Hepatocyte (in vitro differentiated cells): ENCODE measurements around the gene DENND1A. TPM values are rescaled to one million over a fixed set of nuclear protein-coding genes. Genes with fewer than 3 reads are reported as not detected.
A peak's percentile ranks its signal among the peaks of the same experiment; 100 is the strongest.
"Not testable (repeated sequence)": the region's sequence is repeated elsewhere in the genome, so short reads cannot be mapped to it uniquely, and the experiment has no call there.

ENCODE experiments used
- DNase-seq: peaks from one replicate; pipeline ENCODE4 v3.0.0-alpha.2; 2016; ENCODE audit warnings: low spot score
- H2AFZ ChIP-seq: fragments of 200-600 bp; sonication (generic); 2 replicates; pipeline ENCODE4 v1.6.0; 2016; ENCODE audit warnings: antibody characterized with exemption, mild to moderate bottlenecking
- H3K27ac ChIP-seq: fragments of 200-600 bp; sonication (generic); 2 replicates; pipeline ENCODE4 v1.5.1; 2016; ENCODE audit warnings: mild to moderate bottlenecking
- H3K27me3 ChIP-seq: fragments of 200-600 bp; sonication (generic); 2 replicates; pipeline ENCODE4 v1.6.1; 2016
- H3K36me3 ChIP-seq: fragments of 200-600 bp; sonication (generic); replicated peaks from 2 replicates; pipeline ENCODE4 v1.5.1; 2016; ENCODE audit warnings: low read depth; ENCODE audit not compliant: insufficient read depth
- H3K4me1 ChIP-seq: fragments of 200-600 bp; sonication (generic); 2 replicates; pipeline ENCODE4 v1.5.1; 2016; ENCODE audit warnings: mild to moderate bottlenecking, moderate library complexity; ENCODE audit not compliant: insufficient read depth
- H3K4me2 ChIP-seq: fragments of 200-600 bp; sonication (generic); 2 replicates; pipeline ENCODE4 v1.6.0; 2016
- H3K4me3 ChIP-seq: fragments of 200-600 bp; sonication (generic); 2 replicates; pipeline ENCODE4 v1.5.1; 2016; ENCODE audit warnings: mild to moderate bottlenecking
- H3K79me2 ChIP-seq: fragments of 200-600 bp; sonication (generic); 2 replicates; pipeline ENCODE4 v1.6.0; 2017; ENCODE audit warnings: mild to moderate bottlenecking
- H3K9me2 ChIP-seq: fragments of 200-600 bp; sonication (generic); replicated peaks from 2 replicates; pipeline ENCODE4 v1.6.0; 2017; ENCODE audit warnings: mild to moderate bottlenecking; ENCODE audit not compliant: insufficient read depth
- H3K9me3 ChIP-seq: fragments of 200-600 bp; sonication (generic); 2 replicates; pipeline ENCODE4 v1.5.1; 2016; ENCODE audit warnings: low read depth, mild to moderate bottlenecking
- H4K20me1 ChIP-seq: fragments of 200-600 bp; sonication (generic); 2 replicates; pipeline ENCODE4 v1.6.0; 2016; ENCODE audit warnings: mild to moderate bottlenecking; ENCODE audit not compliant: insufficient read depth, poor library complexity, severe bottlenecking
- CTCF ChIP-seq: fragments of 200-600 bp; sonication (generic); IDR thresholded peaks from 2 replicates; pipeline ENCODE4 v1.5.1; 2016; ENCODE audit warnings: antibody characterized with exemption, mild to moderate bottlenecking; ENCODE audit not compliant: poor library complexity
- EZH2 ChIP-seq: fragments of 200-600 bp; sonication (generic); IDR thresholded peaks from 2 replicates; pipeline ENCODE4 v1.6.1; 2016; ENCODE audit warnings: antibody characterized with exemption, mild to moderate bottlenecking, borderline replicate concordance
- EZH2phosphoT487 ChIP-seq: fragments of 200-600 bp; sonication (generic); IDR thresholded peaks from one replicate; pipeline ENCODE4 v1.6.1; 2018; ENCODE audit warnings: antibody characterized with exemption, mild to moderate bottlenecking, low read depth, moderate library complexity; ENCODE audit not compliant: unreplicated experiment, severe bottlenecking
- WGBS: methylation state at CpG from one replicate; pipeline ENCODE4 v1.1.6; 2016; ENCODE audit warnings: low lambda C conversion rate; ENCODE audit errors: missing lambda C conversion rate; 5-methylcytosine and 5-hydroxymethylcytosine counted together
- polyA plus RNA-seq: library from polyadenylated mRNA; unstranded; fragments of >200 nt; fragmentation: Nextera tagmentation; extraction: Ambion mirVana; gene quantifications from 2 replicates; pipeline ENCODE4 v1.2.1, GENCODE V29; 2016
- total RNA-seq: library from RNA; depleted of rRNA; stranded (reverse); fragments of >200 nt; gene quantifications from 2 replicates; pipeline ENCODE4 v1.2.3, GENCODE V29; 2014

DENND1A gene
- total and polyA plus RNA-seq, 2 experiments from 2014 or later = 24.0 to 28.9 TPM

GRCh38 chr9:123400926-123401503, 528.9 kb downstream of the DENND1A start:
- H3K36me3 ChIP-seq = no peaks in the 10 kb centered on the region
- no peaks in the 10 kb centered on the region for H3K9me2 ChIP-seq
- H3K27me3 ChIP-seq = no peaks in the 10 kb centered on the region
- no peaks in the 10 kb centered on the region for H4K20me1 ChIP-seq
- WGBS = 80% methylated on average over 13 of the region's 13 CpGs
- no peaks in the 10 kb centered on the region for H3K79me2 ChIP-seq
- H3K9me3 ChIP-seq = no peaks in the 10 kb centered on the region
- no peak overlapping the region for H2AFZ ChIP-seq
- H3K4me2 ChIP-seq = no peak overlapping the region
- no peaks in the 10 kb centered on the region for H3K4me1 ChIP-seq
- no peak for DNase-seq
- H3K4me3 ChIP-seq = no peak overlapping the region
- no peak for TF ChIP-seq EZH2
- TF ChIP-seq EZH2phosphoT487 = no peak
- TF ChIP-seq CTCF = no peak
- H3K27ac ChIP-seq = no peak overlapping the region

- TF ChIP-seq CTCF = peak; percentile 38
- no peak for TF ChIP-seq EZH2
- no peak for DNase-seq
- no peaks in the 10 kb centered on the region for H3K79me2 ChIP-seq
- no peak overlapping the region for H3K4me3 ChIP-seq
- no peak overlapping the region for H2AFZ ChIP-seq
- no peaks in the 10 kb centered on the region for H3K4me1 ChIP-seq
- no peaks in the 10 kb centered on the region for H3K9me2 ChIP-seq
- no peak overlapping the region for H3K27ac ChIP-seq
- H3K4me2 ChIP-seq = no peak overlapping the region
- WGBS = 80% methylated on average over 11 of the region's 11 CpGs
- H3K9me3 ChIP-seq = no peaks in the 10 kb centered on the region
- H4K20me1 ChIP-seq = no peaks in the 10 kb centered on the region
- H3K27me3 ChIP-seq = no peaks in the 10 kb centered on the region
- H3K36me3 ChIP-seq = no peaks in the 10 kb centered on the region
These were observed 530.0 kb downstream of the DENND1A start for GRCh38 chr9:123399803-123400378.

- H3K27ac ChIP-seq, H2AFZ ChIP-seq, H4K20me1 ChIP-seq, H3K9me2 ChIP-seq, H3K4me3 ChIP-seq, H3K36me3 ChIP-seq, H3K27me3 ChIP-seq, H3K4me1 ChIP-seq, H3K79me2 ChIP-seq, H3K9me3 ChIP-seq, H3K4me2 ChIP-seq, DNase-seq: not testable (repeated sequence)
- WGBS = 97% methylated on average over 14 of the region's 14 CpGs
These were observed 531.0 kb downstream of the DENND1A start for GRCh38 chr9:123398938-123399337.

GRCh38 chr9:123397975-123398374, 532.0 kb downstream of the DENND1A start:
- H3K4me2 ChIP-seq = no peak overlapping the region
- no peak overlapping the region for H2AFZ ChIP-seq
- no peaks in the 10 kb centered on the region for H3K9me3 ChIP-seq
- no peaks in the 10 kb centered on the region for H3K36me3 ChIP-seq
- WGBS = 93% methylated on average over 4 of the region's 4 CpGs
- H3K79me2 ChIP-seq = no peaks in the 10 kb centered on the region
- no peak overlapping the region for H3K4me3 ChIP-seq
- no peaks in the 10 kb centered on the region for H4K20me1 ChIP-seq
- H3K27ac ChIP-seq = no peak overlapping the region
- no peaks in the 10 kb centered on the region for H3K4me1 ChIP-seq
- H3K9me2 ChIP-seq = no peaks in the 10 kb centered on the region
- TF ChIP-seq EZH2 (no peak), CTCF (no peak), EZH2phosphoT487 (no peak)
- no peak for DNase-seq
- H3K27me3 ChIP-seq = no peaks in the 10 kb centered on the region
